ENCODE measurements around the gene CAMKK2. TPM values are rescaled to one million over a fixed set of nuclear protein-coding genes. Genes with fewer than 3 reads are reported as not detected.

CAMKK2 gene
- total and polyA plus RNA-seq, 2 of the 13 experiments (the other 11 are each of a cell fraction or from before 2014, with no cell fraction given), result 18.8 to 20.0 TPM

DNA sequence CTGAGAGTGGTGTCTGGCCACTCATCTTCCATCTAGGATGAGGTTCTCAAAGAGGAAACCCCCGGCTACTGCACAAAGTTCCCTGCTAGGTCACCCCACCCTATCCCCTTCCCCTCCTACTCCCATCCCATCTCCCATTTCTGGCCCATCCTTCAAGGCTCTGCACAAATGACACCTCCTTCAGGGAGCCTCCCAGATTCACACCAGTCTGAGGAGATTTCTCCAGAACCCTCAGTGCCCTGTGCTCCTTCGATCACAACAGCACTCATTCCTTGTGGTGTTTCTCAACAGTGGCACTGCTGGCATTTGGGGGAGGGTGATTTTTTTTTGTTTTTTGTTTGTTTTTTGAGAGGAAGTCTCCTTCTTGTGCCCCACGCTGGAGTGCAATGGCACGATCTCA, 2.9 kb downstream of the CAMKK2 start:
- ATAC-seq, result no peak
- Histone ChIP-seq H3K4me3 (replicated peaks in 1 of 3; ENCODE audit: insufficient read depth in 1 of 3, low read depth in 2 of 3, low read length in 3 of 3) (no peak overlapping the region), H3K27me3 (ENCODE audit: control insufficient read depth in 1 of 2, insufficient read depth in 2 of 2, low read length in 2 of 2) (no peaks in the 10 kb centered on the region), H3K4me1 (ENCODE audit: insufficient read depth, low read length) (peaks cover 29% of the 10 kb centered on the region), H3K79me2 (ENCODE audit: insufficient read depth, low read length) (peaks cover 21% of the 10 kb centered on the region), H3K36me3 (replicated peaks in 1 of 2; ENCODE audit: control insufficient read depth in 1 of 2, insufficient read depth in 2 of 2, low read length in 2 of 2) (peaks cover 0 to 16% of the 10 kb centered on the region in 2 experiments; a peak in 1 of 5 replicates), H4K20me1 (ENCODE audit: insufficient read depth, low read length) (peaks cover 6% of the 10 kb centered on the region; the same call in 1 of the 2 replicates), H2AFZ (ENCODE audit: low read length) (no peak overlapping the region), H3K4me2 (ENCODE audit: low read depth, low read length) (no peak overlapping the region), H3K27ac (ENCODE audit: extremely low read length, insufficient read depth, low read length) (no peak overlapping the region), H3K9ac (ENCODE audit: insufficient read depth, low read depth, low read length) (no peak overlapping the region), H3K9me3 (ENCODE audit: low read length) (no peaks in the 10 kb centered on the region)
- WGBS (ENCODE audit: low lambda C conversion rate), result 98% methylated on average over 4 of the region's 4 CpGs
- CTCF ChIA-PET (ENCODE audit: low intra/inter-chr PET ratio, low total read pairs), result no interaction called here
- POLR2A ChIA-PET, result no interaction called here
- BruUV-seq (replicated peaks), result TSS peak; percentile 25
- TF ChIP-seq KLF13 (CRISPR knock-in tag; IDR thresholded peaks at IDR 0.05) (no peak), BORCS8-MEF2B (CRISPR knock-in tag; IDR thresholded peaks at IDR 0.05) (no peak), SIN3B (IDR thresholded peaks at IDR 0.05; ENCODE audit: low read length) (no peak), NCOR1 (IDR thresholded peaks at IDR 0.05; ENCODE audit: borderline replicate concordance, low read length) (no peak)
- in situ Hi-C loops (cut with HindIII; ENCODE audit: extremely low pct_ligation_motif_present, low pct_unique_long_range_greater_than_20kb), result no loop called here
- intact Hi-C loops (cut with micrococcal nuclease; ENCODE audit: unreplicated experiment), result no loop called here
- FAIRE-seq, result no peak
- no peak for DNase-seq (ENCODE audit: low spot score)

DNA sequence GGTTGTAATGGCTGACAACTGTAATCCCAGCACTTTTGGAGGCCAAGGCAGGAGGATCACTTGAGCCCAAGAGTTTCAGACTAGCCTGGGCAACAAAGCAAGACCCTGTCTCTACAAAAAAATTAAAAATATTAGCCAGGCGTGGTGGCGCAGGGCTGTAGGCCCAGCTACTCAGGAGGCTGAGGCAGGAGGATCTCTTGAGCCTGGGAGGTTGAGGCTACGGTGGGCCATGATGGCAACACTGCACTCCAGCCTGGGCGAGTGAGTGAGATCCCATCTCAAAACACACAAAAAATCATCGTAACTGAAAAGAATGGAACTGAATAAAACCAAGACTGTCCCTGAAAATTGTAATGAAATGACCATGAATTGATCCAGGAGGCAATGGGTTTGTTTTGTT, 6.1 kb downstream of the CAMKK2 start:
- Histone ChIP-seq H3K79me2 (ENCODE audit: insufficient read depth, low read length) (peaks cover 13% of the 10 kb centered on the region), H3K4me3 (replicated peaks in 1 of 3; ENCODE audit: insufficient read depth in 1 of 3, low read depth in 2 of 3, low read length in 3 of 3) (no peak overlapping the region), H3K4me1 (ENCODE audit: insufficient read depth, low read length) (peaks cover 19% of the 10 kb centered on the region), H3K27me3 (ENCODE audit: control insufficient read depth in 1 of 2, insufficient read depth in 2 of 2, low read length in 2 of 2) (no peaks in the 10 kb centered on the region), H2AFZ (ENCODE audit: low read length) (no peak overlapping the region), H4K20me1 (ENCODE audit: insufficient read depth, low read length) (peaks cover 5% of the 10 kb centered on the region; the same call in 1 of the 2 replicates), H3K9me3 (ENCODE audit: low read length) (no peaks in the 10 kb centered on the region), H3K4me2 (ENCODE audit: low read depth, low read length) (no peak overlapping the region), H3K36me3 (replicated peaks in 1 of 2; ENCODE audit: control insufficient read depth in 1 of 2, insufficient read depth in 2 of 2, low read length in 2 of 2) (peaks cover 1 to 16% of the 10 kb centered on the region in 2 experiments; a peak in 1 of 5 replicates), H3K9ac (ENCODE audit: insufficient read depth, low read depth, low read length) (no peak overlapping the region), H3K27ac (ENCODE audit: extremely low read length, insufficient read depth, low read length) (no peak overlapping the region)
- 98% methylated on average over 5 of the region's 5 CpGs for WGBS (ENCODE audit: low lambda C conversion rate)
- CTCF ChIA-PET (ENCODE audit: low intra/inter-chr PET ratio, low total read pairs), result no interaction called here
- intact Hi-C loops (cut with micrococcal nuclease; ENCODE audit: unreplicated experiment) (no loop called here), in situ Hi-C loops (cut with HindIII; ENCODE audit: extremely low pct_ligation_motif_present, low pct_unique_long_range_greater_than_20kb) (no loop called here)
- no peak for FAIRE-seq
- no TSS peak for BruUV-seq (replicated peaks)
- no peak for ATAC-seq
- no peak for DNase-seq (ENCODE audit: low spot score)
- POLR2A ChIA-PET, result no interaction called here
- TF ChIP-seq ZNF550 (CRISPR knock-in tag; IDR thresholded peaks at IDR 0.05; ENCODE audit: borderline replicate concordance) (no peak), HCFC1 (IDR thresholded peaks at IDR 0.05; ENCODE audit: low read depth, low read length) (no peak), CEBPB (IDR thresholded peaks at IDR 0.05; ENCODE audit: borderline replicate concordance, low read depth, low read length) (no peak), HNRNPLL (IDR thresholded peaks at IDR 0.05; ENCODE audit: low read depth, low read length, poor library complexity, severe bottlenecking) (no peak), SNAPC4 (CRISPR knock-in tag; IDR thresholded peaks at IDR 0.05) (no peak), FUBP1 (CRISPR knock-in tag; IDR thresholded peaks at IDR 0.05; ENCODE audit: borderline replicate concordance) (no peak)
- TF ChIP-seq, protein P1, sequence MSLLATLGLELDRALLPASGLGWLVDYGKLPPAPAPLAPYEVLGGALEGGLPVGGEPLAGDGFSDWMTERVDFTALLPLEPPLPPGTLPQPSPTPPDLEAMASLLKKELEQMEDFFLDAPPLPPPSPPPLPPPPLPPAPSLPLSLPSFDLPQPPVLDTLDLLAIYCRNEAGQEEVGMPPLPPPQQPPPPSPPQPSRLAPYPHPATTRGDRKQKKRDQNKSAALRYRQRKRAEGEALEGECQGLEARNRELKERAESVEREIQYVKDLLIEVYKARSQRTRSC (CRISPR knock-in tag; IDR thresholded peaks at IDR 0.05; ENCODE audit: low read depth), result no peak
